Suprapubic skin (tissue), 4 donors: ENCODE measurements around the gene CDH4. TPM values are rescaled to one million over a fixed set of nuclear protein-coding genes. Genes with fewer than 3 reads are reported as not detected.

Source experiments
- DNase-seq, 2 donors: peaks; one replicate each; pipeline ENCODE4 v3.0.0-alpha.2; 2019; ENCODE audit warnings: low spot score in 2 of 2
- H3K27ac ChIP-seq: fragments of 200-600 bp; sonication (generic); one replicate; pipeline ENCODE4 v1.5.1; 2019
- H3K27me3 ChIP-seq: fragments of 200-600 bp; sonication (generic); one replicate; pipeline ENCODE4 v1.5.1; 2019
- H3K36me3 ChIP-seq: fragments of 200-600 bp; sonication (generic); one replicate; pipeline ENCODE4 v1.5.1; 2019
- H3K4me1 ChIP-seq: fragments of 200-600 bp; sonication (generic); one replicate; pipeline ENCODE4 v1.5.1; 2019
- H3K4me3 ChIP-seq: fragments of 200-600 bp; sonication (generic); one replicate; pipeline ENCODE4 v1.5.1; 2019; ENCODE audit warnings: mild to moderate bottlenecking
- H3K9me3 ChIP-seq: fragments of 200-600 bp; sonication (generic); one replicate; pipeline ENCODE4 v1.5.1; 2019
- CTCF ChIP-seq, 2 donors: fragments of 200-600 bp in 1 of 2; fragments of 450-650 bp in 1 of 2; sonication (generic) in 1 of 2; IDR thresholded peaks; one replicate each; pipeline ENCODE4 v1.5.1; 2016 to 2019; ENCODE audit warnings: antibody characterized with exemption in 2 of 2, mild to moderate bottlenecking in 1 of 2, moderate library complexity in 1 of 2
- EP300 ChIP-seq: sonication (generic); formaldehyde crosslinking; IDR thresholded peaks from one replicate; pipeline ENCODE4 v1.6.1; 2017; ENCODE audit warnings: antibody characterized with exemption
- POLR2A ChIP-seq, 2 donors: fragments of 450-650 bp; IDR thresholded peaks; one replicate each; pipeline ENCODE4 v1.6.1; 2017; ENCODE audit warnings: antibody characterized with exemption in 2 of 2, mild to moderate bottlenecking in 2 of 2, moderate library complexity in 2 of 2
- POLR2AphosphoS5 ChIP-seq, 3 donors: sonication (generic); formaldehyde crosslinking; IDR thresholded peaks; one replicate each; pipeline ENCODE4 v1.6.1; 2017; ENCODE audit warnings: antibody characterized with exemption in 3 of 3
- WGBS: methylation state at CpG from one replicate; pipeline ENCODE4 v1.1.5; 2018; 5-methylcytosine and 5-hydroxymethylcytosine counted together
- total RNA-seq, 4 donors: library from RNA; depleted of rRNA; stranded (reverse); fragments of >200 nt; gene quantifications; one replicate each; pipeline ENCODE4 v1.1.0, GENCODE V29; 2016

CDH4 gene
- total RNA-seq, 4 donors from 2014 or later, result 0.91 to 5.9 (median 2.6) TPM

GRCh38 chr20:61832181-61832580 lies 580.1 kb downstream of the CDH4 start:
- Histone ChIP-seq H3K27ac (no peak overlapping the region), H3K27me3 (peaks cover 25% of the 10 kb centered on the region)
- 82% methylated on average over 2 of the region's 2 CpGs for WGBS

GRCh38 chr20:61833807-61834610 lies 581.9 kb downstream of the CDH4 start:
- WGBS, result 73% methylated on average over 9 of the region's 14 CpGs
- H3K9me3 ChIP-seq, result no peaks in the 10 kb centered on the region
- DNase-seq, result no peak
- H3K4me1 ChIP-seq, result no peaks in the 10 kb centered on the region
- no peak overlapping the region for H3K27ac ChIP-seq
- H3K4me3 ChIP-seq, result no peak overlapping the region
- H3K36me3 ChIP-seq, result no peaks in the 10 kb centered on the region
- TF ChIP-seq POLR2A (IDR thresholded peaks at IDR 0.05), result no peak
- no peak for TF ChIP-seq CTCF (IDR thresholded peaks at IDR 0.05)
- no peak for TF ChIP-seq POLR2AphosphoS5 (IDR thresholded peaks at IDR 0.05)
- TF ChIP-seq EP300, result no peak
- H3K27me3 ChIP-seq, result peaks cover 31% of the 10 kb centered on the region

More at GRCh38 chr20:61832181-61832580, 580.1 kb downstream of the CDH4 start:
- no peak for DNase-seq
- TF ChIP-seq POLR2A (IDR thresholded peaks at IDR 0.05) (no peak), EP300 (no peak)
- Histone ChIP-seq H3K9me3 (no peaks in the 10 kb centered on the region), H3K4me3 (no peak overlapping the region), H3K36me3 (no peaks in the 10 kb centered on the region), H3K4me1 (no peaks in the 10 kb centered on the region)

GRCh38 chr20:61835301-61835700 lies 583.2 kb downstream of the CDH4 start:
- Histone ChIP-seq H3K4me3 (no peak overlapping the region), H3K36me3 (no peaks in the 10 kb centered on the region), H3K27ac (no peak overlapping the region), H3K4me1 (no peaks in the 10 kb centered on the region), H3K27me3 (peaks cover 22% of the 10 kb centered on the region), H3K9me3 (no peaks in the 10 kb centered on the region)
- no peak for DNase-seq
- WGBS, result 38% methylated on average over 5 of the region's 7 CpGs
- no peak for TF ChIP-seq POLR2AphosphoS5 (IDR thresholded peaks at IDR 0.05)
- TF ChIP-seq POLR2A (IDR thresholded peaks at IDR 0.05), result no peak
- TF ChIP-seq EP300, result no peak
- no peak for TF ChIP-seq CTCF (IDR thresholded peaks at IDR 0.05)

GRCh38 chr20:61835791-61836350 lies 583.8 kb downstream of the CDH4 start:
- H3K27me3 ChIP-seq, result peaks cover 16% of the 10 kb centered on the region
- no peaks in the 10 kb centered on the region for H3K4me1 ChIP-seq
- no peak overlapping the region for H3K27ac ChIP-seq
- no peak for DNase-seq
- H3K9me3 ChIP-seq, result no peaks in the 10 kb centered on the region
- 93% methylated on average over 8 of the region's 16 CpGs for WGBS
- H3K4me3 ChIP-seq, result no peak overlapping the region
- H3K36me3 ChIP-seq, result no peaks in the 10 kb centered on the region
- TF ChIP-seq POLR2A (IDR thresholded peaks at IDR 0.05) (no peak), POLR2AphosphoS5 (IDR thresholded peaks at IDR 0.05) (no peak), CTCF (IDR thresholded peaks at IDR 0.05) (no peak), EP300 (no peak)

GRCh38 chr20:61837200-61837599 lies 585.1 kb downstream of the CDH4 start:
- 80% methylated on average over 9 of the region's 9 CpGs for WGBS
- TF ChIP-seq CTCF (IDR thresholded peaks at IDR 0.05), result no peak
- TF ChIP-seq EP300, result no peak
- no peak for TF ChIP-seq POLR2A (IDR thresholded peaks at IDR 0.05)
- TF ChIP-seq POLR2AphosphoS5 (IDR thresholded peaks at IDR 0.05), result no peak
- H3K4me1 ChIP-seq, result no peaks in the 10 kb centered on the region
- no peak overlapping the region for H3K27ac ChIP-seq
- H3K4me3 ChIP-seq, result no peak overlapping the region
- H3K27me3 ChIP-seq, result peaks cover 27% of the 10 kb centered on the region
- no peak for DNase-seq
- H3K9me3 ChIP-seq, result no peaks in the 10 kb centered on the region
- H3K36me3 ChIP-seq, result no peaks in the 10 kb centered on the region
